ENCODE measurements around the gene IFNL1.
"Not testable (repeated sequence)": the region's sequence is repeated elsewhere in the genome, so short reads cannot be mapped to it uniquely, and the experiment has no call there.

IFNL1 gene

GRCh38 chr19:39270036-39270871 is 26.0 kb upstream of the IFNL1 start:
- no peak for DNase-seq
- Histone ChIP-seq H3K4me1 (ENCODE audit: control insufficient read depth, insufficient read depth, low read length, poor library complexity, severe bottlenecking) (no peaks in the 10 kb centered on the region), H3K27me3 (replicated peaks; ENCODE audit: control insufficient read depth, insufficient read depth, low read length, poor library complexity, severe bottlenecking) (no peaks in the 10 kb centered on the region), H3K36me3 (ENCODE audit: control insufficient read depth, insufficient read depth, low read length) (no peaks in the 10 kb centered on the region), H3K9me3 (ENCODE audit: control insufficient read depth, low read length) (no peaks in the 10 kb centered on the region), H3K27ac (ENCODE audit: insufficient read depth, low read length, poor library complexity, severe bottlenecking) (no peak overlapping the region), H3K4me3 (ENCODE audit: insufficient read depth, low read depth, low read length, poor library complexity, severe bottlenecking) (no peak overlapping the region)

- H3K9me3 ChIP-seq (ENCODE audit: control insufficient read depth, low read length) = not testable (repeated sequence)
Measured at GRCh38 chr19:39273859-39274258, 22.3 kb upstream of the IFNL1 start.

GRCh38 chr19:39275578-39275977 is 20.6 kb upstream of the IFNL1 start:
- H3K27ac ChIP-seq (ENCODE audit: insufficient read depth, low read length, poor library complexity, severe bottlenecking) = no peak overlapping the region
- H3K36me3 ChIP-seq (ENCODE audit: control insufficient read depth, insufficient read depth, low read length) = no peaks in the 10 kb centered on the region
- no peak overlapping the region for H3K4me3 ChIP-seq (ENCODE audit: insufficient read depth, low read depth, low read length, poor library complexity, severe bottlenecking)
- H3K9me3 ChIP-seq (ENCODE audit: control insufficient read depth, low read length) = no peaks in the 10 kb centered on the region
- H3K27me3 ChIP-seq (replicated peaks; ENCODE audit: control insufficient read depth, insufficient read depth, low read length, poor library complexity, severe bottlenecking) = no peaks in the 10 kb centered on the region
- DNase-seq = no peak
- no peaks in the 10 kb centered on the region for H3K4me1 ChIP-seq (ENCODE audit: control insufficient read depth, insufficient read depth, low read length, poor library complexity, severe bottlenecking)

More at GRCh38 chr19:39273859-39274258, 22.3 kb upstream of the IFNL1 start:
- H3K36me3 ChIP-seq (ENCODE audit: control insufficient read depth, insufficient read depth, low read length); DNase-seq; H3K27ac ChIP-seq (ENCODE audit: insufficient read depth, low read length, poor library complexity, severe bottlenecking); H3K4me3 ChIP-seq (ENCODE audit: insufficient read depth, low read depth, low read length, poor library complexity, severe bottlenecking); H3K27me3 ChIP-seq (replicated peaks; ENCODE audit: control insufficient read depth, insufficient read depth, low read length, poor library complexity, severe bottlenecking); H3K4me1 ChIP-seq (ENCODE audit: control insufficient read depth, insufficient read depth, low read length, poor library complexity, severe bottlenecking): not testable (repeated sequence)

GRCh38 chr19:39276740-39277139 is 19.5 kb upstream of the IFNL1 start:
- H3K4me3 ChIP-seq (ENCODE audit: insufficient read depth, low read depth, low read length, poor library complexity, severe bottlenecking) = no peak overlapping the region

GRCh38 chr19:39277598-39277997 is 18.6 kb upstream of the IFNL1 start:
- no peaks in the 10 kb centered on the region for H3K27me3 ChIP-seq (replicated peaks; ENCODE audit: control insufficient read depth, insufficient read depth, low read length, poor library complexity, severe bottlenecking)
- no peak overlapping the region for H3K4me3 ChIP-seq (ENCODE audit: insufficient read depth, low read depth, low read length, poor library complexity, severe bottlenecking)
- no peak for DNase-seq

More at GRCh38 chr19:39276740-39277139, 19.5 kb upstream of the IFNL1 start:
- Histone ChIP-seq H3K36me3 (ENCODE audit: control insufficient read depth, insufficient read depth, low read length) (no peaks in the 10 kb centered on the region), H3K9me3 (ENCODE audit: control insufficient read depth, low read length) (no peaks in the 10 kb centered on the region), H3K27me3 (replicated peaks; ENCODE audit: control insufficient read depth, insufficient read depth, low read length, poor library complexity, severe bottlenecking) (no peaks in the 10 kb centered on the region), H3K4me1 (ENCODE audit: control insufficient read depth, insufficient read depth, low read length, poor library complexity, severe bottlenecking) (no peaks in the 10 kb centered on the region), H3K27ac (ENCODE audit: insufficient read depth, low read length, poor library complexity, severe bottlenecking) (no peak overlapping the region)
- no peak for DNase-seq

GRCh38 chr19:39282021-39282420 is 14.2 kb upstream of the IFNL1 start:
- DNase-seq = no peak
- no peaks in the 10 kb centered on the region for H3K9me3 ChIP-seq (ENCODE audit: control insufficient read depth, low read length)
- no peaks in the 10 kb centered on the region for H3K36me3 ChIP-seq (ENCODE audit: control insufficient read depth, insufficient read depth, low read length)
- no peak overlapping the region for H3K4me3 ChIP-seq (ENCODE audit: insufficient read depth, low read depth, low read length, poor library complexity, severe bottlenecking)
- H3K4me1 ChIP-seq (ENCODE audit: control insufficient read depth, insufficient read depth, low read length, poor library complexity, severe bottlenecking) = no peaks in the 10 kb centered on the region
- H3K27me3 ChIP-seq (replicated peaks; ENCODE audit: control insufficient read depth, insufficient read depth, low read length, poor library complexity, severe bottlenecking) = no peaks in the 10 kb centered on the region
- no peak overlapping the region for H3K27ac ChIP-seq (ENCODE audit: insufficient read depth, low read length, poor library complexity, severe bottlenecking)

More at GRCh38 chr19:39277598-39277997, 18.6 kb upstream of the IFNL1 start:
- Histone ChIP-seq H3K9me3 (ENCODE audit: control insufficient read depth, low read length) (no peaks in the 10 kb centered on the region), H3K27ac (ENCODE audit: insufficient read depth, low read length, poor library complexity, severe bottlenecking) (no peak overlapping the region), H3K36me3 (ENCODE audit: control insufficient read depth, insufficient read depth, low read length) (no peaks in the 10 kb centered on the region), H3K4me1 (ENCODE audit: control insufficient read depth, insufficient read depth, low read length, poor library complexity, severe bottlenecking) (no peaks in the 10 kb centered on the region)

GRCh38 chr19:39284032-39284431 is 12.2 kb upstream of the IFNL1 start:
- H3K36me3 ChIP-seq (ENCODE audit: control insufficient read depth, insufficient read depth, low read length) = no peaks in the 10 kb centered on the region
- H3K27me3 ChIP-seq (replicated peaks; ENCODE audit: control insufficient read depth, insufficient read depth, low read length, poor library complexity, severe bottlenecking) = no peaks in the 10 kb centered on the region
- no peak overlapping the region for H3K27ac ChIP-seq (ENCODE audit: insufficient read depth, low read length, poor library complexity, severe bottlenecking)
- no peaks in the 10 kb centered on the region for H3K4me1 ChIP-seq (ENCODE audit: control insufficient read depth, insufficient read depth, low read length, poor library complexity, severe bottlenecking)
- H3K9me3 ChIP-seq (ENCODE audit: control insufficient read depth, low read length) = no peaks in the 10 kb centered on the region
- DNase-seq = no peak
- H3K4me3 ChIP-seq (ENCODE audit: insufficient read depth, low read depth, low read length, poor library complexity, severe bottlenecking) = no peak overlapping the region

GRCh38 chr19:39293394-39293793 is 2.8 kb upstream of the IFNL1 start:
- Histone ChIP-seq H3K36me3 (ENCODE audit: control insufficient read depth, insufficient read depth, low read length) (no peaks in the 10 kb centered on the region), H3K9me3 (ENCODE audit: control insufficient read depth, low read length) (no peaks in the 10 kb centered on the region), H3K4me3 (ENCODE audit: insufficient read depth, low read depth, low read length, poor library complexity, severe bottlenecking) (no peak overlapping the region), H3K27me3 (replicated peaks; ENCODE audit: control insufficient read depth, insufficient read depth, low read length, poor library complexity, severe bottlenecking) (no peaks in the 10 kb centered on the region), H3K27ac (ENCODE audit: insufficient read depth, low read length, poor library complexity, severe bottlenecking) (no peak overlapping the region), H3K4me1 (ENCODE audit: control insufficient read depth, insufficient read depth, low read length, poor library complexity, severe bottlenecking) (peaks cover 4% of the 10 kb centered on the region)
- DNase-seq = no peak

GRCh38 chr19:39296906-39297305 is 699 bp downstream of the IFNL1 start:
- no peaks in the 10 kb centered on the region for H3K36me3 ChIP-seq (ENCODE audit: control insufficient read depth, insufficient read depth, low read length)
- no peak for DNase-seq

GRCh38 chr19:39297931-39298634 is 1.9 kb downstream of the IFNL1 start:
- H3K27me3 ChIP-seq (replicated peaks; ENCODE audit: control insufficient read depth, insufficient read depth, low read length, poor library complexity, severe bottlenecking) = no peaks in the 10 kb centered on the region
- H3K36me3 ChIP-seq (ENCODE audit: control insufficient read depth, insufficient read depth, low read length) = no peaks in the 10 kb centered on the region
- no peak overlapping the region for H3K27ac ChIP-seq (ENCODE audit: insufficient read depth, low read length, poor library complexity, severe bottlenecking)
- H3K9me3 ChIP-seq (ENCODE audit: control insufficient read depth, low read length) = no peaks in the 10 kb centered on the region
- H3K4me1 ChIP-seq (ENCODE audit: control insufficient read depth, insufficient read depth, low read length, poor library complexity, severe bottlenecking) = peaks cover 4% of the 10 kb centered on the region
- H3K4me3 ChIP-seq (ENCODE audit: insufficient read depth, low read depth, low read length, poor library complexity, severe bottlenecking) = no peak overlapping the region
- peak; percentile 34 to 35 (median 34) for DNase-seq

More at GRCh38 chr19:39296906-39297305, 699 bp downstream of the IFNL1 start:
- Histone ChIP-seq H3K9me3 (ENCODE audit: control insufficient read depth, low read length) (no peaks in the 10 kb centered on the region), H3K27ac (ENCODE audit: insufficient read depth, low read length, poor library complexity, severe bottlenecking) (no peak overlapping the region), H3K4me3 (ENCODE audit: insufficient read depth, low read depth, low read length, poor library complexity, severe bottlenecking) (no peak overlapping the region), H3K27me3 (replicated peaks; ENCODE audit: control insufficient read depth, insufficient read depth, low read length, poor library complexity, severe bottlenecking) (no peaks in the 10 kb centered on the region), H3K4me1 (ENCODE audit: control insufficient read depth, insufficient read depth, low read length, poor library complexity, severe bottlenecking) (peaks cover 4% of the 10 kb centered on the region)
